ENCODE measurements around the gene ADAMTS16.

The ADAMTS16 gene

DNA sequence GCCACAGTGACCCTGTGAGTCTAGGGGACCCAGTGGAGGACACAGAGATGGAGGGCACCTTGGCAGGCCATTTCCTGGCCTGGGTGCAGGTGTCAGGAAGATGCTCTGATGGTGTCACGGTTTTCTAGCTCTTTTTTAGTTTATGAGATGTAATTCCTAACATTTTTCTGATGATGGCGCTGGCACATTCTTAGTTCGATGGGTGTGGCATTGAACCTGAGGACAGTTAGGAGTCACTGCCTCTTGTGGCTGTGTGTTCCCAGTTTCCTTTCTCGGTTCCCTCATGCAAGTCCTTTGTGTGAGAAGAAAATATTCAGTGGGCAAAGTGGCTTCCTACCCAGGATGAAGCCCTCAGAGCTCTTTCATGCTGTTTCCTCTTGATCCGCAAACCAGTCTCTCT lies 152.9 kb downstream of the ADAMTS16 start:
- DNase-seq = no peak

DNA sequence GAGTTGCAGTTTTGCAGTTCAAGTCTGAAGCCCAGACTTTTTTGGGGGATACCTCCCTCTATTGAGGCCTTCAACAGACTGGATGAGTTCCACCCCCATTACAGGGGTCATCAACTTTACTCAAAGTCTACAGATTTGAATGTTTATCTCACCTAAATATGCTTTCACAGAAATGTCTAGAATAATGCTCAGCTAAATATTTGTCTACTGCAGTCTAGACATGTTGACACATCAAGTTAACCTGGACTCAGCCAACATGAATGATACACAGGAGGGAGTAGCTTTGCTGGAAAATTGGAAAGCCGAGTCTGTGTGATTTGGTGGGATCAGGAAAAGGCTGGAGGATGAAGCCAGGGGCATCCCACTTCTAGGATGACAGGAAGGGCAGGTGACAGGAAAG lies 154.3 kb downstream of the ADAMTS16 start:
- DNase-seq = no peak

DNA sequence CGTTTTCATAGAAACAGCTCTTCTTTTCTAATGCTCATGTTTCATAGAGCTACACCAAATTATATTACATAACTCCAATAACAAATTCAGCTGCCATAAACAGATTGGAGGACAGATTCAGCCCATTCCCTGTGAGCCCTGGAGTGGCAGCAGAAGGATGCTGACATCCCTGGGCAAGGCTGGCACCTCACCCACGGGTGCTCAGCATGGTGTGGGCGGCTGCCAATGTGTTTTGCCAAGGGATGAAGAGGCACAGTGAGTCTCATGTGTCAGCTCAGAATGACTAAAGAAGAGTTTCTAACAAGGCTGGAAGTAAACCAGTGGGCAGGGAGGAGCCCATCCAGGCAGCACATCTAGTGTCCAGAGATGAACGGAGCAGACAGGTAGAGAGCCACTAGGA lies 155.2 kb downstream of the ADAMTS16 start:
- no peak for DNase-seq

GRCh38 chr5:5296051-5296450 lies 155.9 kb downstream of the ADAMTS16 start:
- no peak for DNase-seq

DNA sequence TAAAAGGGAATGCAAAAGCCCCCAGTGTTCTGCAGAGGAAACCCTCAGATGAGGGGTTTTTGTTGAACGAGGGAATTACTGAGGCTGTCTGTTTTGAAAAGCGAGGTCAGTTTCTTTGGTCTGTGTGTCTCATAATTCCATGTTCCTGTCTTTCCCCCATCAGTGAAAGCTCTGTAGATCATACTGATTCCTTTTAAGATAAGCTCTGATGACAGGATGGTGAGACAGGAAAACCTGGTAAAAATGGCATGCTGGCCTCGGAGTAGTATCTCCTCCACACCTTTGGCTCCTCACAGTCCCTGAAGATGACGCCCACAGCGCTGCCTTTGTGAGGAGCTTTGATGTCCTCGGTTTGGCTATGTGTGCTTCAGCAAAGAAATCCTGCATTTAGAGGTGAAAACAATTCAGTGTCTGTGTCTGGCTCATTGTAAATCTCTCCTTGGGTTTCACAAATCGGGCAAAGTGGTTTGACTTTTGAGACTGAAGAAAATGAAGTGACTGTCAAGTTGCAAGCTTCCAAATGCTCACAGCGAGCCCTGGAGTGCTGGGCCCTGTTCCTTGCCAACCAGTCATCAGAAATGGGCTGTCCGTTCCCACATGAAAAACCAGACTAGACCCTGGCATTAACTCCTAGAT lies 157.4 kb downstream of the ADAMTS16 start:
- no peak for DNase-seq

DNA sequence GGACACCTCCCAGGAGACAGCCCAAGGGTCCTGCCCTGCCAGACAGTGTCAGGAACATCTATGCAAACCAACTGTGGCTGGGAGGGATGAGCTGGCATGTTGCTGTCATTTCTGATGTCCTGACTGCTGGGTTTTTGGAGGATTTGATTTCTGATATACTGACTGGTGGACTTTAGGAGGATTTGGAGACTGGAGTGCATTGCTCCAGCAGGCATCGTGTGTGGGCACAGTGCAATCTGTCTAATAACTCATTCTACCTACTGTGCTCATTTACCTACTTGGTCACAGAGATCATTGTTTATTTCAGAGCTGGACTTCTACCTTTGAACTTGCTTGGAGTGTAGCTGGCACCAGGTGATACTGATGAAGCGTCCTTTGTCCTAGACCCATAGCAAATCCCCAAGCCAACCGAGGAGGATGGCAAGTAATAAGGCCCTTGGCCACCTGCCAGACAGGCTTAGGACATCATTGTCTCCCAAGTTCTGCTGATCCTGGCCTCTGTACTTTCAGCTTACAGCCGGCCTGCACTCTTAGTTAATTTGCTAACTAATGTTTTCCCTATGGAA lies 158.0 kb downstream of the ADAMTS16 start:
- peak in 1 of 3 experiments; percentile 20 for DNase-seq

GRCh38 chr5:5298841-5299541 lies 158.9 kb downstream of the ADAMTS16 start:
- no peak for DNase-seq

DNA sequence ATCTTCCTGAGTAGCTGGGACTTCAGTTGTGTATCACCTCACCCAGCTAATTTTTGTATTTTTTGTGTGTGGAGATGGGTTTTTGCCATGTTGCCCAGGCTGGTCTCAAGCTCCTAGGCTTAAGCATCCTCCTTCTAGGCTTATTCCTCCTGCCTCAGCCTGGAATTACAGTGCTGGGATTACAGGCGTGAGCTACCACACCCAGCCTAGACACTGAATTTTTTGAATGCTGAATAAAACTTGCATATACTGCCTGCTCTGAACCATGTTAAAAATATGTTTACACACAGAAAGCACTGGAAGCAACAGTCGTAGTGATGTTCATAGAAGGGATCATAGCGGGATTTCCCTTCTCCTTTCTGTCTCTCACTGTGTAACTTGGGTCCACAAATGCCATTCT lies 161.0 kb downstream of the ADAMTS16 start:
- no peak for DNase-seq

GRCh38 chr5:5302201-5302600 lies 162.1 kb downstream of the ADAMTS16 start:
- no peak for DNase-seq

- no peak for DNase-seq
Measured at GRCh38 chr5:5303242-5303641, 163.1 kb downstream of the ADAMTS16 start.

DNA sequence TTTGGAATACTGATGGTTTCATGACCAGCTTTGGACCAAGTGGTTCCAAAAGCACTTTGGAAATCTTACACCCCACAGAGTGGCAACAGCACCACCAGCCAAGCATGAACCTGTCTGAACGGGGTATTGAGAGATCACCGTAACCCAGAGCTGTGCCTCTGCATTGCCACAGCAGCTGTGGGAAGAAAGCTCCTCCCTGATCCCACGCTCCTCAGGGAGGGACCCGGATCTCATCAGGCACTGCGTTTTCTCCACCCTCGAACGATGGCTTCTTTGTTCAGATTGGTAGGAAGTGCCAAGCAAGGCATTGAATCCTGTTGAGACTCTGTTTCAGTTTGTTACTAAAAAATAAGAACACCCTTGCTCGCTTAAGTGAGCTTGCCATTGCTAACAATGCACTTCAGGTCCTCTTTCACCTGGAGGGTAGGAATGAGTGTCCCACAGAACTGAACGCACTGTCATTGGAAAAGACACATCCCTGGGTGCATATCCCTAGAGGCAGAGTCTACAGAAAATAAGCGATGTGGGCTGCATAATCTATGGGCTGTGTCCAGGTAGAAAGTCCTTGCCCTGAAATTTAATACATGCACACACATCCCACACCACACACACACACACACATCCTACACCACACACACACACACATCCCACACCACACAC lies 164.4 kb downstream of the ADAMTS16 start:
- DNase-seq = peak in 2 of 3 experiments; percentile 44 to 70

DNA sequence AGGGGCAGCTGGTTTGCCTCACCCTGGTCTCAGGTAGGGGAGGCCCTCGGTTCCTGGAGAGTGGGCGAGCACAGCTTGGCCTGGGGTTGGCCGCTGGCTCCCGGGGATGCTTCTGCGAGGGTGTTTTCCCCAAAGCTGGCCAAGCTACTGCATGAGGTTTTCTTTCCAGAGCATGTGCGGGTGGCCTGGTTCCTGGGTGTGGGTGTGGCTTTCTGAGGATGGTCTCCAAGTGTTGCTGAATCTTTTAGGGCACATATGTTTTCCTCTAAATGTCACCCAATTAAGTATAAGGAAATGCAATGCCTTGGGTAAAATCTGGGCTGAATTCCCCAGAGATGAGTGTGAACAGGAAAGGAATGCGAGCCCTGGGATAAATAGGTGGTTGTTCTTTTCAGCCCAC lies 166.6 kb downstream of the ADAMTS16 start:
- DNase-seq = no peak

DNA sequence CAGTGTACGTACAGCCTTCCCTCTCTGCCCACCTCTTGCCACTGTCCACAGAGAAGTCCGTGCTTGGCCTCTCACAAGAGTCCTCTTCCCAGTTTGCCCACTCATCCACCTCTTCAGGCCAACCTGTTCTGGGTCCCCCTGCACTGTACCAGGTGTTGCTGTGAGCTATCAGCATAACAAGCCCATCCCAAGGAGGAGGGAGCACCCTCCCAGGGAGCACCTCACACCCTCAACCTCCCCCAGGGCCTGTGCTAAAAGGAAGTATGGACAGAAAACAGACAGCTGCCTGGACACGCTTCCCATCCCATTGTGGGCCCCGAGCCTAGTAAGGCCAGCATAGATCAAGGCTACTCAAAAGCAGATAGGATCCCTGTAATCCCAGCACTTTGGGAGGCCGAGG lies 168.2 kb downstream of the ADAMTS16 start:
- no peak for DNase-seq

DNA sequence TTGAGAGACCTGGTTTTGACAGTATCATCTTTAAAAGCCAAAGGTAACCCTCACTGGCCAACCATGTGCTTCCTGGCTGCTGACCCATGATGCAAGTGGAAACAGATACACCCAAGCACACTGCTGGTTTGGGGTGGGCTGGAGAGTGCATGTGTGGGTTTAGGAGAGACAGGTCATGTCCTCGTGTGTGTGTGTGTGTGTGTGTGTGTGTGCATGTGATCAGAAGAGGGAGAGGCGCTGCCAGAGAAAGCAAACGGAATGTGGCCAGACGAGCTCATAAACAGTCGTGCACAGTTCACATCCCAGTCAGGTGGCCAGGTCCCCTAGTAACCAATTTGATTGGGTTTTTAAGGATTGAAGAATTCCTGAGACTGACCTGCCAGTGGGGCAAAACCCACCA lies 169.5 kb downstream of the ADAMTS16 start:
- no peak for DNase-seq

DNA sequence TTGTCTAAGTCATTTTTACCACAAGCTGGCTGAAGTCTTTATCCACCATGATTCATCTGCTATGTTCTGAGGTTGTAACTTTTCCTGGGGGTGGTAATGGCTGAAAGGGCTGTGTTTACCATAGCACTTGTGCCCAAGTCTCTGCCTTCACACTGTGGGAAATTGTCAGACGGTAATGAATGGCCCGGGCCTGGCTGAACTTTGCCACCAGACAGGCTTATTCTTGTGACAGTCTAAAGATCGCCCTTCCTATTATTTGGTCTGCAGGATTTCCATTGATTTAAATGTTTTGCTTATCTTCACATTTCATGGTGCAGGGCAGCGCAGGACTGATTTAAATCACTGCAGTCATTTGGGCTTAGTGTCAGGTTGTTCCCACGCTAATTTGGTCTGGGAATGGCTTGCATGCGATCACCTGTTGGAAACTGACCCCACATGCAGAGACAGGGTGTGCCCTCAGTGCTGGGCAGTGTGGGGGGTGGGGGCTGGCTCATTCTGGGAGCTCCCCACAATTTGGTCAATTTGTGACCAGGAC lies 173.0 kb downstream of the ADAMTS16 start:
- DNase-seq = no peak

DNA sequence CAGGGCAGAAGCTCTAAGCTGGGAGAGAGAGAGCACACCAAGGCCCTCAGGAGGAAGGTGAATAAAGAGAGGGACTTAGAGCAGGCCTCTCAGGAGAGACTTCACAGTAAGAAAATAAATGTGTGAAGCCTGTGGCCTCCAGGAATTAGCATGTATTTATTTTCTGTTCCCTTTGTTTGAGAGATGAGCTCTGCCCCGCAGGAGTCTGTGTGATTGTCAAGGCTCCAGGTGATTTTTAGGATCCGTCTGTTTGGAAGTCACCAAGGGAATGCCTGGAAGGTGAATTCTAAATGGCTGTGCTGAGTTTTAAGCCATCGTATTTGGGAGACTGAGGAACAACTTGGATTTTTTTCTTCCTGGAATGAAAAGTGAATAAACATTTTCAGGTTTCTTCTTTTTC lies 174.0 kb downstream of the ADAMTS16 start:
- no peak for DNase-seq

DNA sequence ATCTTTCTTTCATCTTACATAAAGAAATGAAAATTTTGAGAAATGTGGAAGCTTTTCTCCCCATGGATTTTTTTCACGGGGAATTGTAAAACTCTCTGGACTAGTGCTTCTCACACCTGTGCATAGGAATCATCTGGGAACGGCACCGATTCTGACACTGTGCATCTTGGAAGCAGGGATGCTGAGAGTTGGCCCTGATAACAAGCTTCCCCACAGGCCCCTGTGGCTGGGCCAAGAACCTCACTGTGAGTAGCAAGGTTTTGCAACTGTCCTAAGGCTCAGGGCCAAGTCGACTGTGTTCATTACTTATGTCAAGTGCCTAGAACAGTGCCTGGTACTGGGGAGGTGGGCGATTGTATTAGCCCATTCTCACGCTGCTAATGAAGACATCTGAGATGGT lies 174.5 kb downstream of the ADAMTS16 start:
- no peak for DNase-seq

- no peak for DNase-seq
Measured at GRCh38 chr5:5315068-5315980, 175.2 kb downstream of the ADAMTS16 start.

DNA sequence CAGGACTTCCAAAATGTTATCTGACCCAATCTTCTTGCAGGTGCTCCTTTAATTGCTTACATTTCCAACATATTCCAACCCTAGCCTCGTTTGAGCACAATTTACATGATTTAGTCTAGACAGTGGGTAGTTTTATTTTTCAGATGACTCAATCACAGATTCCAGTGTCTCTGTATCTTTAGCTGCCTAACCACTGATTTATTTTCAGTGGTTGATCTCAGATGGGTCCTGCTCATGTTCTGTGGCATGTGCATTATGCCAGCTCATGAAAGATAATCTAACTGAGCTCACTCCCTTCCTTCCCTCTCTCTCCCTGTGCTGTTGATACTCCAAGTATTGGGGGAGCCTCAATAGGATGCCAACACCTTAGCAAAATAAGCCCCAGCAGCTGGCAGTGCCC lies 176.2 kb downstream of the ADAMTS16 start:
- no peak for DNase-seq

GRCh38 chr5:5317976-5318375 lies 177.8 kb downstream of the ADAMTS16 start:
- no peak for DNase-seq

- DNase-seq = no peak
Measured at GRCh38 chr5:5318426-5319190, 178.5 kb downstream of the ADAMTS16 start.

Measured in NCI-H1417 (cell line).